Measurements from ENCODE around the gene TRMT10C.

DNA sequence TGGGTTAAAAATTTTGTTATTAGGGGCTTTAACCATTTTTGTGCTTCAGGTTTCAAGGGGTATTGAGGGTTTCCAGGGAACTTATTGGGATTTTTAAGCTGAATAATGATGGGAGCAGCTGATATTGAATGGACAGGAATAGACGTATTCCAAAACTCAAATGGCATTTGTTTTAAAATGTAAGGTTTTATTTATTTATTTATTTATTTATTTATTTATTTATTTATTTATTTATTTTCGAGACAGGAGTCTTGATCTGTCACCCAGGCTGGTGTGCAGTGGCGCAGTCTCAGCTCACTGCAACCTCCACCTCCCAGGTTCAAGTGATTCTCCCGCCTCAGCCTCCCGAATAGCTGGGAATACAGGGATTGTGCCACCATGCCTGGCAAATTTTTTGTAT, 26.4 kb upstream of the TRMT10C start:
- no peak for TF ChIP-seq REST (IDR thresholded peaks at IDR 0.05; ENCODE audit: unreplicated experiment)
- no peak for TF ChIP-seq EZH2phosphoT487 (IDR thresholded peaks at IDR 0.05; ENCODE audit: unreplicated experiment)
